CD4-positive, alpha-beta T cell treated with Interleukin-21 for 1 hour (primary cell): ENCODE results near the gene PTPRN2.

ENCODE experiments used
- DNase-seq: peaks from one replicate; pipeline ENCODE4 v3.0.0-alpha.2; 2020

The PTPRN2 gene

DNA sequence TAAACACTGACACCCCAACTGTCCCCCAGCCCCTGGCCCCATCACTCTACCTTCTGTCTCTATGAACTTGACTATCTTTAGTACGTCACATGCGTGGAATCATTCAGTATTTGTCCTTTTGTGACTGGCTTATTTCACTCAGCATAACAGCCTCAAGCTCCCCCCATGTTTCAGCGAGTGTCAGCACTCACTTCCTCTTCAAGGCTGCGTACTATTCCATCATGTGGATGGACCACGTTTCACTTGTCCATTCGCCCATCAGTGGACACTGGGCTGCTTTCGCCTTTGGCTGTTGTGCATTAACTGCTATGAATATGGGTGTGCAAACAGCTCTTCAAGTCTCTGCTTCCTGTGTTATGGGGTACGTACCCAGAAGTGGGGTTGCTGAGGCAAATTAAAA lies 100.7 kb downstream of the PTPRN2 start:
- no peak for DNase-seq

DNA sequence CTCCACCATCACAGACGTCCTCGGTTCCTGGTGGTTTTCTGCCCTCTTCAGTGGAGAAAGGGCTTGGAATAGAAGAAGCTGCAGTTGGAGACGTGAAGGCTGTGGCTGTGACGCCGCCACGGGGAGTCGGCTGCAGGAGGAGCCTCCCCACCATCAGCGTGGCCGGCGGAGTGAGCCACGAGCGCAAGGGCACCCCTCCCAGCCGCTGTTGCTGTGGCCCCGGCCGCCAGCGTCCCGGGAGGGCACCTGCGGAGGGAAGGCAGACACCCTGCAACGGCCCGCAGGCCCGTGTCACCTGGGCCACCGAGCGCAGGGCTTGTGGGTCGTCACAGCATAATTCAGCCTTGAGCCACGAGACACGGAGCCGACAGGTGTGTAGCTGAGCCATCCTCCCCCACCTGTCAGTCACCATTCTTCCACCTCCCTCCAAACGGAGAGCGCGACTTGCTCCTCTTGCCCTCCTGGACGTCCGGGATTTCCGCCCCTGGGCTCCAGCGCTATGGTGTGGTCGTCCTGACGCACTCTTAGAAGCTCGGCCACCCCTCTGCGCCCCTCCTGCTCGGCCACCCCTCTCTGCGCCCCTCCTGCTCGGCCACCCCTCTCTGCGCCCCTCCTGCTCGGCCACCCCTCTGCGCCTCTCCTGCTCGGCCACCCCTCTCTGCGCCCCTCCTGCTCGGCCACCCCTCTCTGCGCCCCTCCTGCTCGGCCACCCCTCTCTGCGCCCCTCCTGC lies 102.7 kb downstream of the PTPRN2 start:
- DNase-seq = no peak

DNA sequence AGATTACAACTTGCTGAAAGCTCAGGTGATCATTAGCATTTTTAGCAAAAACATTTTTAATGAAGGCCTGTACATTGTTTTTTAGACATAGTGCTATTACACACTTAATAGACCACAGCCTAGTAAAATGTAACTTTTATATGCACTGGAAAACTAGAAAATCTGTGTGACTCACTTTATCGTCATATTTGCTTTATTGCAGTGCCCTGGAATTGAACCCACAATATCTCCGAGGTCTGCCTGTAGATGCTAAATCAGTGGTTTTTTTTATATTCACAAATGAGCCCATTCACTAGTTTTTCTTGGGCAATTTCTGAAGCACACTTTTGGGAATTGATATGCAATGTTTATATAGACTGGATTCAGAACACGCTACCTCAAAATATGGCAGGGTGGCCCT lies 105.1 kb downstream of the PTPRN2 start:
- no peak for DNase-seq

DNA sequence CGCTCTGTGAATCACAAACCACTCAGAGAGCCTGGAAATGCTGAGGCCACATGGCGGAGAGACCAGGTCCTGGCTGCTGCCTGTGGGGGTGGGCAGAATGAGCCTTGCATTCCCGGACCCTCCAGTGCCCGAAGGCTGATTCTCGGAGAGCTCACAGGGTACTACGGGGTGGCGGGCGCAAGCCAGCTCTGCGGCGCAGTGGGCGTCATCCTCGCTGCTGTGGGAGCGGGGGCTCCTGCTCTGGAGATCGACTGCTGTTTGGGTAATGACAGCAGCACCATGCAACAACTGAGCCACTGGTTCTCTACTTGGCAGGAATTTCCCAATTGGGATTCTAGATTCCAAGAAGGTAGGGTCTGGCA lies 108.0 kb downstream of the PTPRN2 start:
- no peak for DNase-seq

DNA sequence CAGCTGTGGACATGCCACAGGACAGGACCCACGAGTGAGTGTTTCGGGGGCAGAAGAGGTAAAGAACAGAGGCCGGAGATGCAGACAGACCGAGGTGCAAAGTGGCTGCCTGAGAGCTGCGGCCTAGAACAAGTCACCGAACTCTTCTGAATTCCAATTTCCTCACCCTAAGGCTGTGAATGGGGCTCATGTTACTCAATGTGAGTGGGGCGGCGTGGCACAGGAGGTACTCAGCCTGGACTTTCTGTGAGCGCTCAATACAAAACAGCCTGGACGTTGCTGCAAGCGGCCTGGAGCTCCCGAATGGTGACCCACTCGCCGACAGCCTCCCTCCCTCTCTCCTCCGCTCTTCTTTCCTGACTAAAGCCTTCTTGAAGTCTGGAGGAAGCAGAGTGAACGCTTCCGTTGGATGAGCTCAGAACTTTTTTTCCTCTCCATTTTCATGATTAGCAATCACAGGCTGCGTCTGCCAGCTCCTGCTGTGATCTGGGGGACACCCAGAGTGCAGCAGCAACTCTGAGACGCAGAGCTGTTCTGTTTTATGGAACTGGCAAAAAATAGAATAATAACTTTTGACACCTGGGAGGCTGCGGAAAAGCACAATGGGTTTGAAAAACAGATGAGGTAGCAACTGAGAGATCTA lies 108.5 kb downstream of the PTPRN2 start:
- no peak for DNase-seq

DNA sequence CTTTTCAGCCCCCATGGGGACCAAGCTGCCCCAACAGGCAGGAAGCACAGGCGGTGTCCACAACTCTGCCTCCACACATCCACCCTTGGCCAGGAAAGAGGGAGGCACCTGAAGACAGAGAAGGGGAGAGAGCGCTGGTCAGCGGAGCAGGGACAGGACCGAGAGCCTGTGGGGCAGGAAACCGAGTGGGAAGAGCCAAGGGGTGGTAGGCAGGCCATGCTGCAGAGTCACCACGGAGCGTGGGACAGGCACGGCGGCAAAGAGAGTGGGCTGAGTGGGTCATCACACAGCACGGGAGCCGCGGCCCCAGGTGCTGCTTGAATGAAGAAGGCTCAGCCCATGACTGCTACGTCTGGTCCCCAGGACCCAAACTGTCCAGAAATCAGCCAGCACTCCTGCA lies 109.8 kb downstream of the PTPRN2 start:
- DNase-seq = no peak

DNA sequence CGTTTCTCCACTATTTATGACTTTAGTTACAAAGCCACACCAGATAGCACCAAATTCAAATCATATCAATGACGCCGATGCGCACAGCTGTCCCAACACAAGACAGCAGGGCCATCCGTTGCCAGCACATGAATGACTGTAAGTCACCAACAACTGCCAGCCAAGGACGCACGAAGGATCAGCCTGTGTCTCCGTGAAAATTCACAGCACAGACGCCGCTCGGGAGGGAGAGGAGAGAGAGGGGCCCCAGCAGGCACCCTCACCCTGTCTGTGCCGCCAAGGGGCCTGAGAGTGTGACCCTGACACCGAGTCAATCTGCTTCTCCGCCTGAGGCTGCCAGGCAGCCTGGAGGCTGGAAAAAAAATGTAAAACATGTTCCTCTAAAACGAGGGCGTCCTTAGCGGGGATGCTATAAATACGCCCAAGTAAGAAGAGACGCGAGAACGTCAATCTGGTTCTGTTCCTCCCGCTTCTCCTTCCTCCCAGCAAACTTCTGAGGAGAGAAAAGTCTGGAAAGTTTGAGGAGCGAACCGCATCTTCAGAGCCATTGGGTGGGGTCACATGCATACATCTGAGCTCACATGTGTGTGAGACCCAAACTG lies 111.2 kb downstream of the PTPRN2 start:
- no peak for DNase-seq

DNA sequence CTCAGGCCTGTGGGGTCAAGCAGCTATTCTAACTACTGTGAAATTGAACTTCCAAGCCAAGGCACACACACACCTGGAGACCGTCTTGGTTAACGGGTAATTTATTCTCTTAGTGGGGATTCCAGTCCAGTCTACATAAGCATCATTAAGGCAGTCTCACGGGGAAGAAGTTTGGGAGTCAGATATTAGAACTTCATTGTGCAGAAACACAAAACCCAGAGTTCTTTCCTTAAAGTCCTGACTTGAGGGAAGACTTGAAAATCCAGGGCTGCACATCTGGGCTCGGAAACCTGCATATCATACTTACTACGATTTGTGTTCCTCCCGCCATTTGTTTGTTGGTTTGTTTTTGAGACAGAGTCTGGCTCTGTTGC lies 112.0 kb downstream of the PTPRN2 start:
- no peak for DNase-seq

DNA sequence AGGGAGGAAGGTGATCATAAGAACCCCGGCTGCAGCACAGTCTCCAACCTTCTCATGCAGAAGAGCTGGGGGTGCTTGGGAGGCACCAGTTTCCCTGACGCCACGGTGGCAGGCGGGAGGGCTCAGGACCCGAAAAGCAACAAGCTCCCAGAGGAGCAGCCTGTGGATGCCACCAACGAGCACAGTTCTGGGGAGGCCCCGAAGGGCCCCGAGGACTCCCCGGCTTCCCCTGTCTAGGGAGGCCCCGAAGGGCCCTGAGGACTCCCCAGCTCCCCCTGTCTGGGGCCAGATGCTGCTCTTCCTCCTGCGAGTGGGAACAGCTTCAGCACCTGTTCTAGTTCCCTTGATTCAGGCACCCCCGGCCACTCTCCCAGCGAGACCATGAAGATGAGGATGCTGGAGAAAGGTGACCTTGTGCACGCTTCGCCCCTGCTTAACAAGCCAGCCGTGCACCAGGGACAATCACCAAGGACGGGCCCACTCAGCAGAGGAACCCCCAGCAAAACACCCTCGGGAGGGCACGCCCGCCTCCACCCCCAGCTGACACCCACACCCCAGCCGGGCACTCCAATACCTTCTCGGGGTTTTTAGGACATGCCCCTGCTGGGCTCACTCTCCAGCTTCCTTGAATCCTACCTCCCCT lies 112.5 kb downstream of the PTPRN2 start:
- DNase-seq = no peak

DNA sequence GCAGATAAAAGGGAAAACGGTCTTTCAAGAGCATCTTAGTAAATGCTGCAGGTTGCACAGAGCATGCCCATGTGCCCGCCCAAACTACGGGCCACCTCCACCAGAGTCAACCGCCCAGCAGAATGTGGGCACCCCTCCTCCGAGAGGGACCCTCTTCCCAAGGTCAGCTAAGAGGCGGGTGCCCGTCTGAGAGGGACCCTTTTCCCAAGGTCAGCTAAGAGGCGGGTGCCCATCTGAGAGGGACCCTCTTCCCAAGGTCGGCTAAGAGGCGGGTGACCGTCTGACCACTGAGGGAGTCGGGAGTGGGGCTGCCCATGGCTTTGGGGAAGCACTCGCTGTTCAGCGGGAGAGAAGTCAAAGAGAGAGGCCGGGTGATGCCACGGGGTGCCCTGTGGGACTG lies 113.1 kb downstream of the PTPRN2 start:
- no peak for DNase-seq

DNA sequence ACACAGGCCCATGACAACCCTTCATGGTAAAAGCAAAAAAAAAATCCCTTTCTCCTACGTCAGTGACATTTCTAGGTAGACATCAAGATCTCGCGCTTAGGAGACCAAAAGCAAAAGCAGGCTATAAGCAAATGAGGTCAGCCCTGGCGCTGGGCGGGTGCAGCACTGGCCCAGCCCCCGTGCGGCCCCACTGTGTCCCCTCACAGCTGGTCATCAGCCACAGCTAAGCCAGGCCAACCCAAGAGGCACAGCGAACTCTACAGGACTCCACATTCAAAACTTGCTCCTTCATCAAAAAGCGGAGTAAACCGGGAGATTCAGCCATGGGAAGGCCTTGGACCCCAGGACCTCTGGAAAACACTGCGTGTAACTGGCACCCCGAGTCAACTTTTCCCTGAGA lies 113.7 kb downstream of the PTPRN2 start:
- no peak for DNase-seq

DNA sequence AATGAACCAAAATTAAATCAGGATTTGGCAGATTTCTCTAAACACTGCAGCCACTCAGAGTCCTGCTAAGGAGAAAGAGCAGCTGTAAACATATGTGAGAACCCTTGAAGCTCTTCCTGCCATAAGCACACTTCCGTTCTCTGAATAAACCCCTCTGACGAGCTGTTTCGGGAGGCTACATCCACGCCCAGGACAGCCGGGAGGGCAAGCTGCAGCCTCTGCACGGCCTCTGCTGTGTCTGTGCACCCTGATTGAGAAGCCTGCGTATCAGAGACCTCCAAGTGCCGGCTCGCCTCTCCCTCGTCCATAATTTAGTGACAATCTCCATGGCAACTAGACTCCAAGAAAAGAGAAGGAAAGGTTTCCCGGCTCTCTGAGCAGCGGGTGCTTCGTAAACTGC lies 114.4 kb downstream of the PTPRN2 start:
- no peak for DNase-seq

DNA sequence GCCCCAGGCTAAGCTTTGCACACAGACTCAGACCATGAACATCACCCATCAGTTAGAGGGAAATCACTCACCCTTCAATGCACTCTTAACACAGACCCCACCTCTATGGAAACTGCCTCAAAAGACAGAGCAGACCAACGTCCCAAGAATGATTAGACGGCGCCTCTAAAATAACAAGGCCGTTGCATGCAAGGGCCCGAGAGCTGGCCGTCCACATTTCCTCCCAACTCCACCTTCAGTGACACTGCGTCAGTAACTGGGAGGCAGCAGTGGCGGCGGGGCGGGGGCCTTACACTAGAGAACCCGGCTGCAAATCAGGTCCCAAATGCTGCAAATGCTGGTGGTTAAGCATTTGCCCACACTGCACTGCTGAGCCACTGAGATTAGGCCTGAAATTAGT lies 115.0 kb downstream of the PTPRN2 start:
- DNase-seq = no peak

DNA sequence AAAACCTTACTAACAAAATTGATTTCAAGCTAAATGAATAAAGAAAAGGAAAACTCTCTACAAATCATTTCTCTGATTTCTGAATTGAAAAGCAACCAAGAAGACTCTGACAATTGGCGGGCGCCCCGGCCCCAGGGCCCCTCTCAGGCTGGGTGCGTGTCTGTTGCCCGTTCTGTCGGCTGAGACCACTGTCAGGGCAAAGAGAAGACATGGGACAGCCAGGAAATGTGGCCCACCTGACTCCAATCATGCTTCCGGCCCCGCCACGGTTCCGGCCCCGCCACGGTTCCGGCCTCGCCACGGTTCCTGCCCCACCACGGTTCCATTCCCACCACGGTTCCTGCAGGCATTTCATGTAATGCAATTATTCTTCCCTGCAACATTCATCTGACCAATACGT lies 115.9 kb downstream of the PTPRN2 start:
- no peak for DNase-seq

DNA sequence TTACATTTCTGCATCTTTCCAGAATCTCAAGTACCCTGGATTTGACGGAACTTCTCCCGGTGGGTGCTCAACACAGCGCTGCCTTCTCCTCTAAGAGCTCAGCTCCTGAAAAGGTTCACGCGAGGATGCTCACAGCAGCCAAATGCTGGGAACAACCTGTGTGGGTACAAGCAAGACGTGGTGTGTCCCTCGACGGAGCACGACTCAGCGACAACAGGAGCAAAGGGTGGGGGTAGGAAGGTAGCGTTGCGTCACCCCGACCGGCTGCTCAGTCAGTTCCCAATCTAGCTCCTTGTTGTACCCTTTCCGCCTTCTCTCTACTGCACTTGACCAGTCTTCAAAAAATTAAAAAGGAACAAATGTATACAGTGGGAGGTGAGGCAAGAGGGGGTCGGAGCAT lies 117.3 kb downstream of the PTPRN2 start:
- no peak for DNase-seq

DNA sequence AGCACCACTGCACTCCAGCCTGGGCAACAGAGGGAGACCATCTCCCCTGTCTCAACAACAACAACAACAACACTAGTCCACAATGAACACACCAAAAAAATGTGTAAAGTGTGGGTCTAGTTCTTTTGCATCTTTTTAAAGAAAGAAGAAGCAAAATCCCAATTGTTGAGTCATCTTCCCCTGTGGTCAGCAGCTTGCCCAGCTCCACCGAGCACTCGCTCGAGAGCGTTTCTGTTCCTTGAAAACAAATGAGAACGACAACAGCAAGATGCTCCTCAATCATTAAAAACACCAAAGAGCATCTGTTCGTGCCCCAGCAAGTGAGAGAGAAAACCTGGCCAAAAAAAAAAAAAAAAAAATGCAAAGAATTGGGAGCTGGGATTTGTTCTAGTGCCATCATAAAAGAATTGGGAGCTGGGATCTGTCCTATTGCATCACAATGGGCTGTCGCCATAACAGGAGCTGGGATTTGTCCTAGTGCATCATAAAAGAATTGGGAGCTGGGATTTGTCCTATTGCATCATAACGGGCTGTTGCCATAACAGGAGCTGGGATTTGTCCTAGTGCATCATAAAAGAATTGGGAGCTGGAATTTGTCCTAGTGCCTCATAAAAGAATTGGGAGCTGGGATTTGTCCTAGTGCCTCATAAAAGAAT lies 118.1 kb downstream of the PTPRN2 start:
- DNase-seq = no peak

DNA sequence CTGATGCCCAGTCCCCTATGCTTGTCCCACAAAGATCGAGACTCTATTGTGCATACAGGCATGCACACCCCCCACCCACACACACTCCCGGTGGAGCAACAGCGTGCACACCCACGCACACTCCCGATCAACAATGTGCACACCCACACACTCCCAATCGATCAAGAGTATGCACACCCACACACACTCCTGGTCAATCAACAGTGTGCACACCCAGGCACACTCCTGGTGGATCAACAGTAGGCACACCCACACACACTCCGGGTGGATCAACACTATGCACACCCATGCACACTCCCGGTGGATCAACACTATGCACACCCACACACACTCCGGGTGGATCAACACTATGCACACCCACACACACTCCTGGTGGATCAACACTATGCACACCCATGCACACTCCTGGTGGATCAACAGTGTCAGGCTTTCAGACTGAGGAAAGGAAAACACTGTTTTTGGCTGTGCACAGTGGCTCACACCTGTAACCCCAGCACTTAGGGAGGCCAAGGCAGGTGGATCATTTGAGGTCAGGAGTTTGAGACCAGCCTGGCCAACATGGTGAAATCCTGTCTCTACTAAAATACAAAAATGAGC lies 118.8 kb downstream of the PTPRN2 start:
- no peak for DNase-seq

DNA sequence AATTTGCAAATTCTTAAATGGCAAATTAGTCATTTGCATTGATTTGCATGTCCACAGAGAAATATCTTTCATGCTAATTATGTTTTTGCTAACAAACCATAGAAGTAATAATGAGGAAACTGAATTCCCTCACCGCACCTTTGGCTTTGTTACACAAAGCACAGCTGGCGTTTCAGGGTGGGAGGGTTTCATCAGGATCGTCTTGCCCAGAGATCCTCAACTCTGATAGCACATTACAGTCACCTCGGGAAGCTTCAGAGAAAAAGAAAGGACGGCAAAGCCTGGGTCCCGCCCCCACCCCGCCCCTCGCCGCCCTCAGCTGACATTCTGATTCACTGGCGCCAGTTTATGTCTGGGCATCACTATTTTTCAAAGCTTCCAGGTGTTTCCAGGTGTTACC lies 119.4 kb downstream of the PTPRN2 start:
- no peak for DNase-seq

DNA sequence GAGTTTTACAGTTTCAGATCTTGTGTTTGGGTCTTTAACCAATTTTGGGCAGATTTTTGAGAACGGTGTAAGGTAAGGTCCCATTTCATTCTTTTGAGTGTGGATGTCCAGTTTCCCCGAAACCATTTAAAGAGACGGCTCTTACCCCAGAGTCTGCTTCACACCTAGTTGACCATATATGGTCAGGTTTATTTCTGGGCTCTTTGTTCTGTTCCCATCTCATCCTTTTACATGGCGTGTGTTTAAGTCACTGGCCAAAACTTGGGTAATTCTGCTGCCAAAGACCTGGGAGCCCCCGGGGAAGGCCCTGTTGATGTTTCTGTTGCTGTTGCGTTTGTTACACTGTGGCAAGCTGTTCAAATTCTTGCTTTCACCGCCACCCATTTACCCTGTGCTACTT lies 120.1 kb downstream of the PTPRN2 start:
- no peak for DNase-seq

DNA sequence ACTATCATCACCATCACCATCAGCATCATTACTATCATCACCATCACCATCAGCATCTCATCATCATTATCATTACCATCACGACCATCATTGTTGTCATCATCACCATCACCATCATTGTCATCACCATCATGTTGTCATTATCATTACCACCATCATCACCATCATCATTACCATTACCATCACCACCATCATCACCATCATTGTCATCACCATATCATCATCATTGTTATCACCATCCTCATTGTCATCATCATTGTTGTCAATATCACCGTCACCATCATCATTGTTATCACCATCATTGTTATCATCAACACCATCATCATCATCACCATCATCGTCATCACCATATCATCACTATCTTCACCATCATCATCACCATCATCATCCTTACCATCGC lies 124.3 kb downstream of the PTPRN2 start:
- no peak for DNase-seq

DNA sequence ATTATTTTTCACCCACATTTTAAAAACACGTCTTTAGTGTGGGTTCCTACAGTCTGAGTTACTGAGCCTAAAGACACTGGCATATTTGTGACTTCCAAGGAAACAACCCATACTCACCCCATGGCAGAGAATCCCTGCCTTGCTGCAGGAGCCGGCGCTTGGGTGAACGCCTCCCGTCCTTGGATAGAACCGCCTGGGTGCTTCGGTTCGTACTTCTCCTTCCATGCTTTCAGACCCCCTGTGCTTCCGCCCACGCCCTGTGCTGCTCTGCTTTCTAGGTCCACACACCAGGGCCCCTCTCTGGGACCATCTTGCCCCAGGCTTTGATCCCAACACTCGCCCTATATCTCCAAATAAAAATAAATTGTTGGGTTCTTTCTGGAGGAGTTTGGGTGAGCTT lies 125.8 kb downstream of the PTPRN2 start:
- DNase-seq = no peak

DNA sequence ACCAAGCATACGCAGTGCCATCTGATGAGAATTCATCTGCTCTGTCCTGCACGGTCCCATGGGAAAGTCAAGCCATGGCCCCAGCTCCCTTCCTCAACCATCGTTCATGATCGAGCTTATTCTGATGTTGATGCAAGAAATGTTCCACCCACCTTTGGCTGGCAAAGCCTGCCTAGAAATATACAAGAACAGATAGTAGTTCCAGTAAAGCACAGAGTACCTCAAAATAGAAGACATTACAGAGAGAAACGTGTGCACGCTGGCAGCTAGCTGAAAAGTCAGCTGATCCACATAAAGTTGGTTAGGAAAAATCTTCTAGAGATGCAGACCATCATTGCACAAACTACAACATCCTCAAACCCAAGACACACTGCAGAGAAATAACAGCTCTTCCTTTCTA lies 127.0 kb downstream of the PTPRN2 start:
- DNase-seq = no peak

DNA sequence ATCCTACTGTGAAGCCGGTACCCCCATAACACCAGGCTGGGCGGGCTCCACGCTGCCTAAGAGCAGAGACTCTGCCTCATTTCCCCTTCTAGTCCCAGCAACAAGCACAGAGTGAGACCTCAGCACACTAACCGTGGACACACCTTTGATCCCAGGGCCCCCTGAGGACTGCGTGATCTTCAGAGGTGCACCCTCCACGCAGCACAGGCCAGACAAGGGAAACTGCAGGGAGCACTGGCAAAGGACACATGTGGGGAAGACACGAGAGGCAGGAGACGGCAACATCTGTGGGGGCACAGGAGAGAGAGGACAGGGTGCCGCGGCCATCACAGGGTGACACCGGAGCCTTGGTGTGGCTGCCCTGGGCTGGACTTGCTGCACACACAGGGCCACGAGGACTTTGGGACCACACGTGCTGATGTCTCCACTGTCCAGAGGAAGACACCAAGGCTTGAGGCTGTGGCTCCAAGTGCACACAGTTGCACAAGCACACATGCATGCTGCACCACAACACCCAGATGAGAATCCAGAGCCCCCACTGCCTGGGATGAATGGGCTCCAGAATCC lies 128.8 kb downstream of the PTPRN2 start:
- DNase-seq = no peak
